Right kidney (tissue), 1 donor: ENCODE measurements around the gene SLC29A3.

ENCODE experiments used
- DNase-seq: peaks from one replicate; pipeline ENCODE4 v3.0.0-alpha.2; 2016

Gene SLC29A3

DNA sequence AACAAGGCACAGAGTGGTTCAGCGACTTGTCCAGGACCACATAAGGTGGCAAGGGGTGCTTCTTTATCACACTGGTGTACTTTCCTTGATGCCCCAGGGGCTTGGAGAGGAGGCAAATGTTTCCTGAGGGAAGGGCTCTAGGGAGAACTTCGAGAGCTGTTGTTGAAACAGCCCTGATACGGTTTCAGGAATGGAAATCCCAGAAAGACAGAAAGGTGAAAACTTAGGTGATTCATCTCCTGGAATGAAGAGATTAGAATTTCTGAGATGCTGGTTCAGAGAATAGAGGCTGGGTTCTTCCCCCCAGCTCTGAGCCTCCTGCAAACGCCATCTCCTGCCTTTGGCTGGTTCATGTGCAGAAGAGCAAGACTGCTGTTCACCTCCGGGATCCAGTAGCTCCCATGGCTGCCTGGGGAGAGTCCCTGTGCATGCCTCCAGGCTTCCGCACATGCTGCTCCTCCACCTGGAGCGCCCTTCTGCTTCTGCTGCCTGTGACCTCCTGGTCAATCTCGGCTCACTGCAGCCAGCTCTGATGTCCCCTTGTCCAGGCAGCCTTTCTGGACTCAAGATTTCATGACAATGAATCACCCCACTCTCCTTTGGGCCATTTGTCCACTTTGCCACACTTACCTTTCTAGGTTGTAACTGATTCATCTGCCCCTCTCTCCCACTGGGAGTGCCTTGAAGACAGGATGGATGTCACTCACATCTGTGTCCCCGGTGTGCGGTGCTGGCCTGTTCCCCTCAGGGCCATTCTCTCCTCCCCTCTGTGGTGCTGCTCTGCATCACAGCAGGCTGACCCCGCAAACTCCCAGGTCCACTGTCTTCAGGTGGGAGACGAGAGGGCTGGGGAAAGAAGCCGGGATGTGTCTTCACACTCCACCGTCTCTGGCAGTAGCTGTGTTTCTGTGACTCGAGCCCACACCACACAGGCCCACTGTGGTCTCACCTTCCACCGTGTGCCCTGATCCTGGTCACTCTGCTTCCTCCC, 74.0 kb downstream of the SLC29A3 start:
- DNase-seq = no peak

- no peak for DNase-seq
These were observed 74.9 kb downstream of the SLC29A3 start for GRCh38 chr10:71393841-71394475.

GRCh38 chr10:71394926-71395562, 76.0 kb downstream of the SLC29A3 start:
- DNase-seq = no peak

DNA sequence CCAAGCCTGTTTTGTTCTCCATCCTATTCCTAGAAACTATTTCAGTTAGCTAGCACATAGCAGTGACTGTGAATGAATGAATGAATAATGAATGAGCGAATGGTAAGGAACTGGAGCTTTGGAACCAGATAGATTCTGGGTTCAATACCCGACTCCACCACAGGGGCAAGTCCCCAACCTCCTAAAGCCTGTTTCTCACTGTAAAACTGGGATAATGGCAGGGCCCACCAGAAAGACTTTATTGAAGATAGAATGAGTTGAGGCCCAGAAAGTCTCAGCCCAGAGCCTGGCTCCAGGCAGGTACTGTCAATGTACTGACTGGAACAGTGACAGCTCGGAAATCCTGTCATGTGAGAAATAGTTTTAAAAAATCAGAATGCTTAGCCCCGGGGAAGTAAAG, 76.6 kb downstream of the SLC29A3 start:
- no peak for DNase-seq

- peak; percentile 91 for DNase-seq
These were observed 77.1 kb downstream of the SLC29A3 start for GRCh38 chr10:71396084-71396710.

DNA sequence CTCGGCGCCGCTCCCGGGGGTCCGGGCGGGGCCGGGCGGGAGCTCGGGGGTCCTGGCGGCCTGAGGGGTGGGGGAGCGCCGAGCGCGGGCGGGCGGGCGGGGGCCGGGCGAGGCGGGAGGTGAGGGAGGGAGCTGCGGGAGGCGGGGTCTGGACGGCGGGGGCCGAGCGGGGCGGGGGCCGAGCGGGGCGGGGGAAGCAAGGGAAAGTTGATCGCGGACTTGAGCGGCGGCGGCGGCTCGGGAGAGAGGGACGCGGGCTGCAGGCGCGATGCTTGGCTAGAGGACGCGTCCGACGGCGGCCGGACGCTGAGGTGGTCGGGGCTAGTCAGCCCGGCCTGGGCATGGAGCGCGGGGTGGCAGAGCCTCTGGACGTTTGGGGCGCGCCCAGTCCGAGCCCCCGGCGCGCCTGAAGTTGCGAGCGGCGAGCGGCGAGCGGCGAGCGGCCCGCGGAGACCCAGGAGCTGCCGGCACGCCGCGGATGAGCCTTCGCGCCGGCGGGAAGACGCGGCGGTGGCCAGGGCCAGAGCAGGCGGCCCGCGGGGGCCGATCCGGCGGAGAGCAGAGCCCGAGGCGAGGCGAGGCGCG, 77.7 kb downstream of the SLC29A3 start, which contains the start of gene CDH23:
Gene CDH23 (plus strand): TSS at position 210 of the 585 bp plus-strand sequence. CDS start 42,912 bp downstream, outside the sequence.
- peak; percentile 84 for DNase-seq

DNA sequence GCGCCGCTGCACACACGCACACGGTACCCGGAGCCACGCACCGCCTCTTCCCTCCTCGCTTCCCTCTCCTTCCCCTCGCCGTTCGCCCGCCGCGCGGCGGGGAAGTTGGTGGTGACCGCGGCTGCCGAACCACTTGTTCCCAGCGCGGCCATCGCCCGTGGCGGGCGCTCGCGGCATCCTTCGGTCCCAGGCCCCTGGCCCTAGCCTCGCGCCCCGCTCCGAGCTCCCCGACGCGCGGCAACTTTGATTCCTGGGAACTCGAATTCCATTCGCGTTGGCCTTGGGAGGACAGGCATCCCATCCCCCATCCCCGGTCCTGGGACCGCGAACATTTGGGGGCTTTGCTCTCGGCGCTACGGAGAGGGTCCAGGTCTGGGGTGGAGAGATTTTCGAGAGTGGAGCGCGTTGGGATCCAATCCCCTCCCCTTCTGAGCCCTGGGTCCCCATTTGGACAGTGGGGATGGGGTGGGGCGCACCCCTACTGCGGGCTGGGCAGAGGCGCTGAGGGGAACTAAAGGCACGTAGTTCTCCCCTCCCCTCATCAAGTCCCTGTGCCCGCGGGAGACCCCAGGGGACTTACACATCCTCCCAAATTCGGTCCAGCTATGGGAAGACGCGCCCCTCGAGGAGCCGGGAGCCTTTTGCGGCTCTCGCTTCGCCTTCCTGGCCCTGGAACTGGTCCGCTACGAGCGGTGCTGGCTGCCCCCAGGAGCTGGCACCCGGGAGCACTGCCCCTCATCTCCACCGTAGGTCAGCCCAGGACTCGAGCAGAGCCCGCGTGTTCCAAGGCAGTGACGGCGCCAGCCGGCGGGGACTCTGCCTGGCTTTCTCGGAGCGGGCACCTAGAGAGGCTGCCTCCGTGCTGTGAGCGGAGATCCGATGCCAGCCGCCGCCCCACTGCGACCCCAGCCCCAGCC, 78.5 kb downstream of the SLC29A3 start:
- DNase-seq = peak; percentile 37

GRCh38 chr10:71398976-71399375, 79.9 kb downstream of the SLC29A3 start:
- no peak for DNase-seq

DNA sequence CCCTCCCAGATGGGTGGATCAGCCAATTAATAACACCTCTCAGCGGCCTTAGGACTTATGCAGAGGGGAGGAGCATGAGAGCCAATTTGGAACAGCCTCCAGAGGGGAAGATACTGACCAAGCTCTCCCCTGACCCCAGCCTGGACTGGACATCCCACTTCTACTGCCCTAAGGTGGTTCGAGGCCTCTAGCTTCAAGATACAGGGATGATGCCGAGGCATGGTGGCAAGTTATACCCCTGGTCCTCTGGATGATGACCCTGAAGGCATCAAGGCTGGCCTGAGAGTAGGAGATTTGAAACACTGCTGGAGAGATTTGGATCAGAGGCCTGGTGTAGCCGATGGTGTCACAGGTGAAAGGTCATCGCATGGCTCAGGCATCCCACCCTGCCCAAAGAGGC, 80.9 kb downstream of the SLC29A3 start:
- DNase-seq = no peak

DNA sequence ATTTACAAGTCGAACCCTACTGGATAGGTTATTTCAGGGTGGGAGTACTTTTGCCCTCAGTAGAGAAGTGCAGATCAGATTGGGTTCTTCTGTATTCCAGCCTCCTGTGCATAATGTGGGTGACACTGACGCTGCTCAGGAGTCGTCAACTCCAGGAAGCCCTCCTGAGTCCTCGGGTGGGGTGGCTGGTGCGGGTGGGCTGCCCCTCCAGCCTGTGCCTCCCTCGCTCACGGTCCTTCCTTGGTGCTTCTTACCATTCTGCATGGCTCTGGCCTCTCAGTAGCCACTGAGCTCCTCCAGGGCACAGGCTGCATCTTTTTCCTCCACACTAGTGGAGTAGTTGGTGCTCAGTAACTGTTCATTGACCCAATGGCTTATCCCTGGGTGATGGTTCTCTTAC, 82.0 kb downstream of the SLC29A3 start:
- no peak for DNase-seq

GRCh38 chr10:71402005-71402404, 82.9 kb downstream of the SLC29A3 start:
- DNase-seq = no peak

DNA sequence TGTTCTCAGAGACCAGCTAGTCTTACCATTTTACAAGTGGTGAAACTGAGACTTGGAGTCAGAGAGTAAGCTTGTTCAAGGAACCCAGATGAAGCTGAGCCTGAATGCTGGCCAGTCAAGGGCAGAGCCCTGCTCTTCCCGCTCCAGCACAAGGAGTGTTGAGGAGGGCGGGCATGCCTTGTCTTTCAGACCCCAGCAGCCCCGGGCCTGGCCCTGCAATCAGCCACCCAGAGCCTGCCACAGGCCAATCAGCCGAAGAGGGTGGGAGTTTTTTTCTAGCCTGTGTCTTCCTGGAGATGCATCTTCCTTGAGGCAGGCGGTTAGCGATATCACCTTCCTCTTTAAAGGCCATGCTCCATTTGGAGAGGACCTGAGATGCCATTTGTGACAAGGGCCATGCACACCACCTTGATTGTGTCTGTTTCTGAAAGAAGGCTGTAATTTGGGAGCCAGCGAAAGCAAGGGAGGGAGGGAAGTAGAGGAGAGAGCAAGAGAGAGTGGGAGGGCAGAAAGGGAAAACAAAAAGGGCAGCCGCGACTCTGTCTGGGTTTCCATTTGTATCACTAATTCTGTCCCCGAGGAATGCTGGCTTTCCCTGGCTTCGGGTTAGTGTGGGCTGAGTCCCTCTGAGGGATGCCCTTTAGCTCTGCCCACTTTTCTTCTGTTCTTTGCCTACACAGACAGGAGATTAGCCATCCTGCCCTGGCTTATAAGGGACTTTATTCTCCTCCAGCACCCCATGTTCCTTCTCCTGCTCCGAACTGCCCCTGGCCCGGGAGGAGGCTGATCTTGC, 85.6 kb downstream of the SLC29A3 start:
- DNase-seq = no peak

DNA sequence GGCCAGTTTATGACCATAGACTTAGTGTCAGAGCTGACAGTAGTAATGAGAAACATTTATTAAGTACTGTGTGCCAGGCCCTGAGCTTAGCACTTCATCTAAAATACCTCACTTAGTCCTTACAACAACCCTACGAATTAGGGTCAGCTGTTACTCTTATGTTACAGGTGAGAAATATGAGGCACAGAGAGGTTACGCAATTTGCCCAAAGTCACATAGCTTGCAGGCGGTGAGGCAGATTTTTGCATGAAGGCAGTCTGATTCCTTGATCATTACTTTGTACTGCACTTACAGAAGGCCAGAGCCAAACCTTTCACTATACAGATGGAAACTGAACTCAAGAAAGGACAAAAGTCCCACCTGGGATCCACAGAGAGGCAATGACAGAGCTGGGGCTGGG, 87.8 kb downstream of the SLC29A3 start:
- DNase-seq = no peak

- no peak for DNase-seq
These were observed 89.6 kb downstream of the SLC29A3 start for GRCh38 chr10:71408436-71409225.

DNA sequence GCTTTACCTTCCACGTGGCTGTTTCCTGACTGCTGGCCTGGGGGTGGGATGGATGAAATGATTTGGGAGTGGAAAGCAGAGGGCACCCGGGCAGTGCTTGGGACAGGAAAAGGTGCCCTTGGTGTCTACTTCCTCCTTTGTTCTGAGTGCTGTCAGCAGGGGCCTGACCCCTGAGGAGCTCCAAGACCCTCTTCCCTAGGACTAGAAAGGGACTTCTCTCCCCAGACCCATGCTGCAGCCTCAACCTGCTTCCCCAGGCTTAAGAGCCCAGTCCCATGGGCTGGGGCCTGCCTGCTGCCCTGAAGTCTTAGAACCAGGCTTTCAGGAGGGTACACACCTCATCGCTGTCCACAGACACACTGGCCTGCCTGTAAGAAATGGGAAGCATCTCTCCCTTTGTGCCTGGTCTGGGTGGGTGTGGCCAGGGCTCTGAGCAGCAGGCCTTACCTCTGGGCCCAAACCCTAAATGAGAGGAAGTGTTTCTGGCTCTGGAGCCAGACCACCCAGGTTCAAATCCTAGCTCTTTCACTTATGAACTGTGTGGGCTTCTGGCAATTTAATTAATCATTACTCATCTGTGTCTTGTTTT, 90.6 kb downstream of the SLC29A3 start:
- no peak for DNase-seq
